Right hindlimb (tissue), 1 donor: ENCODE results near the gene RPS3.
A peak's percentile ranks its signal among the peaks of the same experiment; 100 is the strongest.

Experiments
- DNase-seq: peaks from one replicate; pipeline ENCODE4 v3.0.0-alpha.2; 2018

RPS3 gene

DNA sequence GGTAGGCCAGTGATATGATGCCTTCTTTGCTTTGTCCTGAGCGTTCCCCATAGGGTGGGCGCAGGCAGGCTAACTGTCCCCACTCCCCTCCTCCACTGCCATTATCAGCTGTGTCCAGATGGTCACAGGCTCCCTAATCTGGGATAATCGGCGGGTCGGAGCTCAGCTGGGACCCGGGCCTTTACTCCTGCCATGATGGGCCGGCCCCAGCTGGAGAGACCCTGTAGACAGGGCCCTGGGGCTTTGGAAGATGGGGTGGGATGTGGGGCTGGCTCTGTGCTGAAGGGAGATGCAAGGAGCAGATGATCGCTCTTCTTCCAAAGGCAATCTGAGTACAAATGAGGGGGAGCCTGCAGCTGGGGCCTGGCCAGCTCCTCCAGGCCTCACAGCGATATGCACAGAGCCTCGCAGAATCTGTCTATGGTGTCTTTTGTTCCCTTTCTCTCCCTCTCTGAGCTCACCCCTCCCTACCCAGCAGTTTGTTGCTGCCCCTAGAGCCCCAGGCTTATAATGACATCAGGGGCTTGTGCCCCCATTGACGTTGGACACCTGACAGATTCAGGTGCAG, 21.8 kb downstream of the RPS3 start:
- DNase-seq, result no peak

DNA sequence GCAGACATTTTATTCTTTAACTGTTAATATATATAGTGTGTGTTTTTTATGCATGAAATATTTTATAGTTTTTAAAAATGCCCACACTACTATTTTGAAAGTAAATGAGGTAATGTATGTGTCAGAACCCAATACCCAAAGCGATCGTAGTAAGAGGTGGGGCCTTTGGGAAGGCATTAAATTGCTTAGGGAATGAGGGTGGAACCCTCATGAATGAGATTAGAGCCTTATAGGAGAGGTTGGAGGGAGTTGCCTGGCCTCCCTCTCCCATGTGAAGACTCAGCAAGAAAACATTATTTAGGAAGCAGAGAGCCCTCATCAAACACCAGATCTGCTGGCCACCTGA, 22.6 kb downstream of the RPS3 start:
- no peak for DNase-seq

DNA sequence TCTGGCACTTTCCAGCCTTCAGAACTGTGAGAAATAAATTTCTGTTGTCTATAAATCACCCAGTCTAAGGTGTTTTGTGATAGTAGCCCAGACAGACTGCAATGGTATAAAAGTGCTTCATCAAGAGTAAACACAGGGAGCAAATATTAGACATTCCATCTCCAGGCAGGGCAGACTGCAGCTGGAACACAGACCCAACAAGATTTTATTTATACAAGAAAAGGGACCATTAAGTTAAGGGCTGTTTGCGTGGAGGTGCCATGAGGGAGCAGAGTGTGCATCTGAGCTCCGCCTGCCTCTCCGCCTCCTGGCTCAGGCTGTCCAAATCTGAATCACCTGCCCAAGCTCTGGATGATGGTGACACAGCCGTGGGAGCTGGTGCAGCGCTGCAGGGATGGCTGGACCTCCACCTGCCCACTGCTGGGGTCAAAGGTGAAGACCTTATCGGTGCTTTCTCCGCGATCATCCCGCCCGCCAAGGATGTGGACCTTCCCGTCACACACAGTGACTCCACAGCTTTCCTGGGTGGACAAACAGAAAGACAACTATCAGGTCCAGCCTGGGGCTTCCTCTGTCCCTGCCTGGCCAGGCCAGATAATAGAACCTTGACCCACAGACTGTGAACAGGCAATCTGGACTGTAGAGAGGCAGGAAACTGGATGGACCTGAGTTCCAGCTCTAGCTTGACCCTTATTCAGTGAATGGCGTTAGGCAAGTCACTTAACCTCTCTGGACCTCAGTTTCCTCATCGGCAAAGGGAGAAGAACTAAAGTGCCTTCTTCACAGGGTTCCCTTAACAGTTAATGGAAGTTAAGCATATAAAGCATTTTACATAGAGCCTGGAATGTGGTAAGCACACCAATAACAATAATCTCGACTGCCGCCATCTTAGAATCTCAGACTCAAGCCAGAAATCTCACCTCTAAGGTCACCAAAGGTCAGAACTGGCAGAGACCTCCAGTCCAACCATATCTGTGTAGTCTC, 23.2 kb downstream of the RPS3 start:
- DNase-seq, result no peak

GRCh38 chr11:75423721-75424120, 24.4 kb downstream of the RPS3 start:
- DNase-seq, result no peak

DNA sequence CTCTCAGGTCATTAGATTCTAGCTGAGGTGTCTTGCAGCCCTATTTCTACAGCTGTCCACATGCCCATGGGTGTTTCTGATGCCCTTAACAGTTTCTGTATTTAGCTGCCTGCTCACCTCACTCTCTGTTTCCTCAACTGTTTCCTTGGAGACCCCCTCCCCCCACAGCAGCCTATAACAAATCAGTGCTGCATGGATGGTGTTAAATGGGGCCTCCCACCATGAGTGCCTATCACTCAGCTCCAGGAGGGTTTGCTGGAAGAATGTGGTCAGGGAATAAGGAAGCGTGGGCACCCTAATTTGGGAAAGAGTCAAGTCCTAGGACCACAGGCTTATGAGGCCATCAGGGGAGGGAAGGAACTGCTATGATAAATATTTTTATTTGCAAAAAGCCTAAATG, 25.1 kb downstream of the RPS3 start:
- DNase-seq, result no peak

DNA sequence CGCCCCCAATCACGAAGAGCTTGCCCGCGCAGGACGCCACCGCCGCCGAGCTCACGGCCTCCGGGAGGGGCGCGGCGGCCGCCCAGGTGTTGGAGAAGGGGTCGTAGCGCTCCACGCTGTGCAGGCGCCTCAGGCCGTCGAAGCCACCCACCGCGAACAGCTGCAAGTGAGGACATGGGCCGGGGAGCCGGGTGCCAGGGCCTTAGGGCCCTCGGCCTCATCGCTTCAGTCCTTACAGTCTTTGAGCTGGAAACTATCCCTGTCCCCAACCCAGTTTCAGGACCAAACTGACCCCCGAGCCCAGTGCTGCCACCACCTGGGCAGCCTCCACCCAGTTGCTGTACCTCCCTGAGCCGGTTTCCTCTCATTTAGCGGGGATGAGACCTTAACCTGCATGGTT, 26.1 kb downstream of the RPS3 start:
- DNase-seq, result no peak

DNA sequence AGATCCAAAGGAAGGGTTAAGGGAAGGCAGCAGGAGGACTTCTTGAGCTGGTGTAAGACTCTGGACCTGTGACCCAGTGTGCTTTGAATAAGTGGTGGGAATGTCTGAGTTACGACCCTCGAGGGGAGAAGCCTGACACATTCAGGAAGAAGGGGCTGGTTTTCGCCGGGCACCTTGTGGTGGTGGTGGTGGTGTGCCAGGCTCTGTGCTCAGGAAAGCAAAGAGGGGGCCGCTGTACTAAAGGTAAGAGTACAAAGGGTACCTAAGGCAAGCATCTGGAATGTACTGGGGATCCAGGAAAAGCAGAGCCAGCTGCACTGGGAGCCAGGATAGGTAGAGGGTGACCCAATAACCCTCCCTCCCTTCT, 27.4 kb downstream of the RPS3 start:
- no peak for DNase-seq

DNA sequence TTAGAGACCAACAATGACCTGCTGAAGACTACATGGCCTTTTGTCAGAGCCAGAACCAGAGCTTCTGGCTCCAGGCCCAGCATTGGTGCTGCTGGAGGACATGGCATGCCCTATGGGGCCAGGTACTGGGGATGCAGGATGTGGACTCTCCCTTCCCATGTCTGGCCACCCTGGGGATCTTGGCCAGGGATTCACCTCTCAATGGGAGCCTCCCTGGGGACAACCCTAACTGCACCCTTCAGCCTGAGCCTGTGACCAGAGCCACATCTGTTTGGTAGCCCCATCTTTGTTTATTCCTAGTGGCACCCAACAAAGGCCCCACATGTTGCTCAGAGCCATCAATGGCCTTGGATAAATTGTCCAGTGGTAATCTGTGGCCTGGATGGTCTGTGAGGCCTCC, 27.9 kb downstream of the RPS3 start:
- no peak for DNase-seq

- peak; percentile 89 for DNase-seq
Measured at GRCh38 chr11:75428281-75428724, 29.0 kb downstream of the RPS3 start.

- no peak for DNase-seq
Measured at GRCh38 chr11:75428989-75429640, 29.8 kb downstream of the RPS3 start.

DNA sequence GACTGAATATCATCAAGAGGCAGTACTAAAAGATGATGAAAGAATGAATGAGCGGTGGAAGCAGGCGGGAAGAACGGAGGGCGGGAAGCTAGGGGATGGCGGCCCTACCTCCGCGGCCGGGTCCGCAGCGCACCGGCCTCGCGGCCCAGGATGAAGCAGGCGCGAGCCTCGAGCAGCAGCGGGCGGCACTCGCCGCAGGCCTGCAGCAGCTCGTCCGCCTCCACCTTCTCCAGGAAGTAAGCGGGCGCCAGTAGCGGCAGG, 30.3 kb downstream of the RPS3 start:
- no peak for DNase-seq

DNA sequence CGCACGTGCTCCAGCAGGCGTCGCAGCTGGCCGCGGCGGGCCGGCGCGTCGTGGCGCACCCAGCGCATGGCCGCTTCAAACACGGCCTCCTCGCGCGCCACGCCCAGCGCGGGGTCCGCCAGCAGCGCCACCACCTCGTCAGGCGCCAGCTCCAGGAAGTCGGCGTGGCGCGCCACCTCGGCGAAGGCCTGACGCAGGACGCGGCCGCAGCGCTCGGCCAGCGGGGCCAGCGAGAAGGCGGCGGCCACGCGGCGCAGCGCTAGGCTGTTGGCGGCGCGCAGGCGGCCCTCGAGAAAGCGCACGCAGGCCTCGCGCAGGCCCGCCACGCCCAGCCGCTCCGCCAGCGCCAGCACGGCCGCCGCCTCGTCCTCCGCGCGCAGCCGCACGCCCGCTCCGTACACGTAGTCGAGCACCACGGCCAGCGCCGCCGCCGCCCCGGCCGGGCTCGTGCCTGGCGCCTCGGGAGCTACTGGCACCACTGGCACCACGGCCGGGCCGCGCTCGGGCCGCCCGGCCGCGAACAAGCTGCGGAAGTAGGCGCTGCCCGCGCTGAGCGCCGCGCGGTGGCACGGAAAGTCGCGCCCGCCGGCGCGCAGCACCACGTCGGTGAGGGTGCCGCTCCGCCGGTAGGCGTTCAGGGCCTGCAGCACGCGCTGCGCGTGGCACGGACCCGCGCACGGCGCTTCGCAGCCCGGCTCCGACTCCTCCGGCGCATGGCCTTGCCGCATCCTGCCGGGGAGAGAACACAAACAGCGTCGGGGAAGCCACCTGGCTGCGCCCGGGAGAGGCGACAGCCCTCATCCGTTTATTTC, 30.8 kb downstream of the RPS3 start:
- peak; percentile 74 for DNase-seq

- no peak for DNase-seq
Measured at GRCh38 chr11:75430714-75431532, 31.6 kb downstream of the RPS3 start.

DNA sequence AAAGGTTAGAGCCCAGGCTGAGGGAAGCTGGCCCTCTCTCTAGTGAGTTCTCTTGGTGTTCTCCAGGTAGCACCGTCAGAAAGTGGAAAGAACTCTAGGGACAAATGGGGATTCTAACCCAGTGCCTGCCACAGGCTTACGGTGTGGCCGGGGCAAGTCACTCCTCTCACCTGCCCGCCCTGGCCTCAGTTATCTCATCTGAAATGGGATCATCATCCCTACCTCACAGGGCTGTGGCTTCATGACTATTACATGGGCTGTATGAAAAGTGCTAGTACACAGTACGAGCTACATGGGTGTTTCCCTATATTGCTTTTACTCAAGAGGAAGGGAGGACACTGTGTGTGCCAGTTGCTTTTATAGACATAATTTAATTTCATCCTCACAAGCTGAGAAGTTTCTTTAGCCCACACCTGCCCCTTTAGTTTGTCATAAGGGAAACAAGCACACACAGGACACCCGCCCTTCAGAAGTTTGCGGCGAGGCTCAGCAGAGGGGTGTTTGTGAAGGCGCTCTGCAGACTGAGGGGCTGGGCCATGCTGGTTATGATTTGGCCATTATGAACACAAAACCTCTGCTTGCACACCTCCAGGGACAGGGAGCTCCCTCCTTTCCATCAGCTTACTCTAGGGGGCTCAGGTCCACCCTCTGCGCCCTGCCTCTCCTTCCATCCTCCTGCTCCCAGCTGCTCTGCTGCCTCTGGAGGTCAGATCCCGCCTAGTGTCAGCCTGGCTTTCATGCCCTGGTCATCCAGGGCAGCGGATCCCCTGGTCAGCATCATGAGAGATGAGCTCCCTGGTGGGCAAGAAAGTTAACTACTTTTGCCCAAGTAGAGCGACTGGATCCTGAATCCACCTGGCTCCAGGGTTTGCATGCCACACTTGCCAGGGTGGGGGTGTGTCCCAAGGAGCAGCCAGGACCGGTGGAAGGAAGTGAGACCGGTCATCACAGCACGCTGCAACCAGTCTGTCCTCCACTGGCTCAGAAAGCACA, 32.5 kb downstream of the RPS3 start:
- DNase-seq, result no peak

DNA sequence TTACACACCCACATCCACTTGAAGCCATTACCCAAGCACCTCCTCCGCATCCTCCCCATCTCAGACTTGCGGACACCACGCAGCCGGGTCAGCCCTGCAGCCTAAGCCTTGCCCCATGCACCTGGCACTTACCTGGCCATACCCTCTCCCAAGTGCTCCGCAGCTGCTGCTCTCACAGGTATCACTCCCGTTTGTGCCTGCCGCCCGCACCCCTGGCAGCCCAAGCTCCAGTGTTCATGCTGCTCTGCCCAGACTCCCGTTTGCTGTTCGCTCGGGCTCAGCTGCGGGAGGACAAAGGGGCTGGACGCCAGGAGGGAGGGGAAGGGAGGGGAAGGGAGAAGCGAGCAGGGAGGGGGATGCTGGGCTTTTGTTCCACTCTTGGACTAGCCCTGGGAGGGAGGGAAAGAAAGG, 33.6 kb downstream of the RPS3 start, which contains the start of gene KLHL35:
Gene KLHL35, minus strand, starts transcription at position 293 of the 411 bp plus-strand sequence. CDS start 2,574 bp downstream, outside the sequence.
- no peak for DNase-seq

- DNase-seq, result no peak
Measured at GRCh38 chr11:75433443-75433842, 34.1 kb downstream of the RPS3 start.

GRCh38 chr11:75434051-75434450, 34.7 kb downstream of the RPS3 start:
- no peak for DNase-seq

DNA sequence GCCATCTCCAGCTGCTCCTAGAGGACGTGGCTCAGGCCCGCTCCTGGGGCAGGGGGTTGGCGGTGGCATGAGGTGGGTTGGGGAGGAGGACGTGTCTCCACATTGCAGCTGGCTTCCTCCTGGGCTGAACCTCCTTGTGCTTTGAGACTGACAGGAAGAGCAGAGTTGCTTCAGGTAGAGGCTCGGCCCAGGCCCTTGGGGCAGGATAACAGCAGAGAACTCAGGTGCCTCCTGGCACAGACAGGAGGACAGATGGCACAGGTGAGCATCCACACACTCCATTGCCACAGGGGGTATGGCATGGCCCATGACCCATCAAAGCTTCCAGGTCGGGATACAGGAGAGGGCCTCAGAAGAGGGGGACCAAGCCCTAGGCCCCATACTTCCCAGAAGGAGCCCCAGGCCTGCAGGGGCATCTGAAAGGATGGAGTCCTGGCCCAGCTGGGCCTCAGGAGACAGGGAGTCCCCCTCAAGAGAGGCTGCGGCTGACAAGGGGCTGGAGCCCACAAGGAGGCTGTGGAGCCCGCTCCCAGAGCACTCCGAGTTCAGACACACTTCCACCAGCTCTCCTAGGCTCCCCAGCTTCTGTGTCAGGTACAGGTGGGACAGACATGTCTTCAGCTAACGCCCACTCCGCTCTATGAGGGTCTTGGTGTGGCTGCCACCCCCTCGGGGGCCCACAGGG, 35.7 kb downstream of the RPS3 start:
- DNase-seq, result no peak

DNA sequence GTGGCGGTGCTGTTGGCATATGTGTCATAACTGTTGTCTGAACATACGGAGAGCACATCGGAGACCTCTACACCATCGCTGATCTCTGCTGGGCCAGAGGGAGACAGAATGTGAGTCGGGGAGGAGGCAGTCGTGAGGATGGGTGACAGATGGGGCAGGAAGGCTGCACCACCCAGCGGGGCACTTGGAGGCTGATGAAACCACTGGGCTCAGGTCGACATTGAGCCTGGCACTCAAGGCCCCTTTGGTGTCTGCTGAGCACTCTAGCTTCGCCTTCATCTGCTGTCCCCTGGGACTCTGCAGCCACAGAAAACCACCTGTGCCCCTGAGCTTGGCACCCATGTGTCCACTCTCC, 36.2 kb downstream of the RPS3 start:
- DNase-seq, result no peak

GRCh38 chr11:75436806-75437205, 37.5 kb downstream of the RPS3 start:
- DNase-seq, result no peak
